MM.1S (cell line): Measurements from ENCODE around the gene OSBPL5.

Experiments
- DNase-seq: peaks from one replicate; pipeline ENCODE4 v3.0.0-alpha.2; 2015
- H2AFZ ChIP-seq: fragments of 300-600 bp; sonication (generic); 2 replicates; pipeline ENCODE4 v1.6.0; 2016; ENCODE audit warnings: antibody characterized with exemption, low read length
- H3F3A ChIP-seq: fragments of 300-600 bp; sonication (generic); 2 replicates; pipeline ENCODE4 v1.6.1; 2016; ENCODE audit warnings: mild to moderate bottlenecking, antibody characterized with exemption, low read length, moderate library complexity, mixed read lengths; ENCODE audit not compliant: insufficient read depth
- H3K27ac ChIP-seq: fragments of 300-600 bp; sonication (generic); 2 replicates; pipeline ENCODE4 v1.5.1; 2016; ENCODE audit warnings: mild to moderate bottlenecking, low read length
- H3K27me3 ChIP-seq: fragments of 300-600 bp; sonication (generic); replicated peaks from 2 replicates; pipeline ENCODE4 v1.6.0; 2016; ENCODE audit warnings: low read length; ENCODE audit not compliant: insufficient read depth
- H3K36me3 ChIP-seq: fragments of 300-600 bp; sonication (generic); replicated peaks from 2 replicates; pipeline ENCODE4 v1.6.1; 2016; ENCODE audit warnings: mild to moderate bottlenecking, low read length, mixed read lengths; ENCODE audit not compliant: insufficient read depth
- H3K4me1 ChIP-seq: fragments of 300-600 bp; sonication (generic); 2 replicates; pipeline ENCODE4 v1.6.1; 2016; ENCODE audit warnings: low read length, mixed read lengths
- H3K4me2 ChIP-seq: fragments of 300-600 bp; sonication (generic); 2 replicates; pipeline ENCODE4 v1.6.0; 2016; ENCODE audit warnings: low read depth, low read length
- H3K4me3 ChIP-seq: fragments of 300-600 bp; sonication (generic); 2 replicates; pipeline ENCODE4 v1.5.1; 2016; ENCODE audit warnings: low read length, mixed read lengths
- H3K79me2 ChIP-seq: fragments of 300-600 bp; sonication (generic); 2 replicates; pipeline ENCODE4 v1.6.1; 2016; ENCODE audit warnings: mixed run types, low read length, mixed read lengths
- H3K9ac ChIP-seq: fragments of 300-600 bp; sonication (generic); 2 replicates; pipeline ENCODE4 v1.6.1; 2016; ENCODE audit warnings: low read length, mixed read lengths
- H3K9me2 ChIP-seq: fragments of 300-600 bp; sonication (generic); replicated peaks from 2 replicates; pipeline ENCODE4 v1.6.1; 2016; ENCODE audit warnings: mild to moderate bottlenecking, low read length, mixed read lengths; ENCODE audit not compliant: insufficient read depth
- H3K9me3 ChIP-seq: fragments of 300-600 bp; sonication (generic); replicated peaks from 2 replicates; pipeline ENCODE4 v1.6.1; 2016; ENCODE audit warnings: mild to moderate bottlenecking, low read length, mixed read lengths; ENCODE audit not compliant: insufficient read depth
- H4K20me1 ChIP-seq: fragments of 300-600 bp; sonication (generic); 2 replicates; pipeline ENCODE4 v1.6.1; 2016; ENCODE audit warnings: mild to moderate bottlenecking, low read length, moderate library complexity, mixed read lengths; ENCODE audit not compliant: insufficient read depth
- EZH2 ChIP-seq: fragments of 300-600 bp; sonication (generic); optimal IDR thresholded peaks from 2 replicates; pipeline ENCODE3; 2017; ENCODE audit warnings: low read depth, mild to moderate bottlenecking, antibody characterized with exemption, low read length, mixed read lengths
- EZH2phosphoT487 ChIP-seq: fragments of 300-600 bp; sonication (generic); IDR thresholded peaks from 2 replicates; pipeline ENCODE4 v1.6.1; 2018; ENCODE audit warnings: antibody characterized with exemption, low read length
- TF ChIP-seq, protein P1 (sequence below): fragments of 300-600 bp; sonication (generic); IDR thresholded peaks from 2 replicates; pipeline ENCODE4 v1.5.1; 2016; ENCODE audit warnings: antibody characterized with exemption, low read length, mixed read lengths

The OSBPL5 gene

DNA sequence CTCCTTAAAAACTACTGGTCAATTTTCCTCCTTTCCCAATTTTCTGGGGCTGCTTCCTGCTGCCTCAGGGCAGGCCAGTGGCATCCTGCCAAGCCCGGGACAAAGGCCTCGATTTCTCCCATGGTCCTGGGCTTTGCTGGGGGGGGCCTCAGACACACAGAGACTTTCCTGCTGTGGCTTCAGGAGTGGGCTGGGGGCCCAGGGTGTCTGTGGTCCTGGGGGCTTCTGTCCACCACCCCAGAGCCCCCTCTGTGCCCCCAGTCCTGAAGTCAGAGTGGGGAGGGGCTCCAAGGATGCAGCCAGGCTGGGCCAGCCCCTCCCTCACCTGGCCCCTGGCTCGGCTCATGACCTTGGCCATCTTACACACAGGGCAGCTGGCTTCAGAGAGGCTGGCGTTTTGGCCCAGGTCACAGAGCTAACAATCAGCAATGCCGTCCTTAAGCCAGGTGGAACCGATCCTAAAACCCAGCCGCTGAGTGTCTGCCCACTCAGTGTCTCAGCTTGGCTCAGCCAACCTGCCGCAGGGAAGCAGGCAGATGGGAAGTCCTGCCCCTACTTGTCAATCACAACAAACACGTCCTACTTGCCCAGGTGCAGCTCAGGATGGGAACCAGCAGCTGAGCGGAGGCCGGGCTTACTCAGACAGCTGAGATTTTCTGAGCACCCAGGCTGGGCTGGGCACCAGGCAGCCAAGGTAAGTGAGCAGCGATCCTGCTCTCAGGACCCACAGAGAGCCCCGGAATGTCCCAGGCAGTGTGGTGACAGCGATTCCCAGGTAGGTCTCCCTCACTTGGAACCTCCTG is 34.6 kb downstream of the OSBPL5 start:
- Histone ChIP-seq H3K9me2 (no peaks in the 10 kb centered on the region), H3K4me3 (no peak overlapping the region), H4K20me1 (no peaks in the 10 kb centered on the region), H3F3A (no peaks in the 10 kb centered on the region), H3K9ac (no peak overlapping the region), H3K27me3 (no peaks in the 10 kb centered on the region), H3K79me2 (no peaks in the 10 kb centered on the region), H3K27ac (no peak overlapping the region), H3K4me2 (no peak overlapping the region), H2AFZ (no peak overlapping the region), H3K36me3 (no peaks in the 10 kb centered on the region), H3K4me1 (no peaks in the 10 kb centered on the region), H3K9me3 (no peaks in the 10 kb centered on the region)
- no peak for DNase-seq
- TF ChIP-seq EZH2 (no peak), EZH2phosphoT487 (no peak)
- TF ChIP-seq, protein P1, sequence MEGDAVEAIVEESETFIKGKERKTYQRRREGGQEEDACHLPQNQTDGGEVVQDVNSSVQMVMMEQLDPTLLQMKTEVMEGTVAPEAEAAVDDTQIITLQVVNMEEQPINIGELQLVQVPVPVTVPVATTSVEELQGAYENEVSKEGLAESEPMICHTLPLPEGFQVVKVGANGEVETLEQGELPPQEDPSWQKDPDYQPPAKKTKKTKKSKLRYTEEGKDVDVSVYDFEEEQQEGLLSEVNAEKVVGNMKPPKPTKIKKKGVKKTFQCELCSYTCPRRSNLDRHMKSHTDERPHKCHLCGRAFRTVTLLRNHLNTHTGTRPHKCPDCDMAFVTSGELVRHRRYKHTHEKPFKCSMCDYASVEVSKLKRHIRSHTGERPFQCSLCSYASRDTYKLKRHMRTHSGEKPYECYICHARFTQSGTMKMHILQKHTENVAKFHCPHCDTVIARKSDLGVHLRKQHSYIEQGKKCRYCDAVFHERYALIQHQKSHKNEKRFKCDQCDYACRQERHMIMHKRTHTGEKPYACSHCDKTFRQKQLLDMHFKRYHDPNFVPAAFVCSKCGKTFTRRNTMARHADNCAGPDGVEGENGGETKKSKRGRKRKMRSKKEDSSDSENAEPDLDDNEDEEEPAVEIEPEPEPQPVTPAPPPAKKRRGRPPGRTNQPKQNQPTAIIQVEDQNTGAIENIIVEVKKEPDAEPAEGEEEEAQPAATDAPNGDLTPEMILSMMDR, result no peak

DNA sequence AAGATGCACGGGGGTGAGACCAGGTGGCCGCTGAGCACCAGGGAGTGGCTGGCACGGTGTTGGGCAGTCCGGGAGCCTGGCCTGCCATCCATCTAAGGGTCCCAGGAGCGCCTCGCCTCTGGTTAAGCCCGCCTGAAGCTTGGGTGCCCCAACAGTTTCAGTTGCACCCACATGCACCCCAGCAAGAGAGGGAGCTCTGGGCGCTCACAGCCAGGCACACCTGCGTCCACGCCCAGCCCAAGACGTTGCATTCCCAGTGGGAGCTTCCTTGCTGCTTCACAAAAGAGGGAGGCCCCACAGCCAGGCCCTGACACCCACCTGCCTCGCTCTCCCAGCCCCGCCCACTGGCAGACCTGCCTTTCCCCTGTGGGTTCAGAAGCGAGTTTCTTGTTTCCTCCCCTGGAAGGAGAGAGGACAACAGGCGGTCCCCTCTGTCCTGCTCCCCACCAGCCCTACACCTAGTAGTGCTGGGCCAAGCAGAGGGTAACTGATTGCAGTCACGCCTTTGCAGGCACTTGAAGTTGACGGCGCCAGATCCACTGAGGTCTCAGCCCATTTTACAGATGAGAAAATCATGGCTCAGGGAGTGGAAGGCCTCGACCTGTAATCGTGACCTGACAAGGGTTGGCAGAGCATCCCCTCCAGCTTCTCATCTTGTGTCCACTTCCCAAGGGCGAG is 35.4 kb downstream of the OSBPL5 start:
- Histone ChIP-seq H3K36me3 (no peaks in the 10 kb centered on the region), H3K79me2 (no peaks in the 10 kb centered on the region), H4K20me1 (no peaks in the 10 kb centered on the region), H3K4me1 (no peaks in the 10 kb centered on the region), H3K27me3 (no peaks in the 10 kb centered on the region), H3K4me3 (no peak overlapping the region), H3F3A (no peaks in the 10 kb centered on the region), H2AFZ (no peak overlapping the region), H3K27ac (no peak overlapping the region), H3K9me2 (no peaks in the 10 kb centered on the region), H3K4me2 (no peak overlapping the region), H3K9me3 (no peaks in the 10 kb centered on the region), H3K9ac (no peak overlapping the region)
- TF ChIP-seq EZH2phosphoT487, result no peak
- TF ChIP-seq, protein P1, result no peak
- TF ChIP-seq EZH2, result no peak
- no peak for DNase-seq

DNA sequence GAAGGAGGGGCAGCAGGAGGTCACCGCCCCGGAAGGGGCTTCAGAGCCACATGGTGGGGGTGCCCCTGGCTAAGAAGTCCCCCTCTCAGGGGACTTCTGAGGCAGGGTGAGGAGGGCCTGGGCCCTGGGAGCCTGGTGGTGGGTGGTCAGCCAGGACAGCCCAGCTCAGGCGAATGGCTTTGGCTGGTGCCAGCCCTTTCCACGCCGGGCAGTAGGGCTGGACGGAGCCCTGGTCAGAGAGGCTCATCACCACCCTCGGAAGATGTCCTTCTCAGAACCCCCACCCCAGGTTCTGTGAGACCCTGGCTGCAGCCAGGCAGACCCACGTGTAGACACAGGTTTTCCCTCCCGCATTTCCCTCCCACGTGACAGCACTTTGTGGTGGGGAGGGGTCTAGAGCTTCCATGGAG is 35.9 kb downstream of the OSBPL5 start:
- Histone ChIP-seq H3K4me1 (no peaks in the 10 kb centered on the region), H3F3A (no peaks in the 10 kb centered on the region)
- TF ChIP-seq EZH2phosphoT487 (no peak), EZH2 (no peak)
- TF ChIP-seq, protein P1, result no peak

More for the DNA sequence above, 35.9 kb downstream of the OSBPL5 start:
- Histone ChIP-seq H3K9me3 (no peaks in the 10 kb centered on the region), H3K4me2 (no peak overlapping the region), H2AFZ (no peak overlapping the region), H3K9me2 (no peaks in the 10 kb centered on the region), H3K27ac (no peak overlapping the region), H4K20me1 (no peaks in the 10 kb centered on the region), H3K9ac (no peak overlapping the region), H3K4me3 (no peak overlapping the region), H3K27me3 (no peaks in the 10 kb centered on the region), H3K36me3 (no peaks in the 10 kb centered on the region), H3K79me2 (no peaks in the 10 kb centered on the region)
- DNase-seq, result no peak
